ENCODE data around the gene RNGTT. TPM values are rescaled to one million over a fixed set of nuclear protein-coding genes. Genes with fewer than 3 reads are reported as not detected.

RNGTT gene
- total RNA-seq, 3 donors from 2014 or later = 9.1 to 30.3 (median 22.6) TPM

- peak overlapping the region; percentile 23 to 63 for H3K27ac ChIP-seq
- no peaks in the 10 kb centered on the region for H3K4me1 ChIP-seq
- H3K4me3 ChIP-seq = peak overlapping the region in 2 of 3 donors; percentile 16 to 30
- no peaks in the 10 kb centered on the region for H3K9me3 ChIP-seq
- no peaks in the 10 kb centered on the region for H3K27me3 ChIP-seq
- DNase-seq (ENCODE audit: low spot score in 2 of 2) = no peak
- intact Hi-C loops (cut with DNase I; ENCODE audit: low total_unique reads) = no loop called here
- no peaks in the 10 kb centered on the region for H3K36me3 ChIP-seq
- TF ChIP-seq POLR2AphosphoS5 (IDR thresholded peaks at IDR 0.05) = no peak
- TF ChIP-seq CTCF (IDR thresholded peaks at IDR 0.05) = no peak
- TF ChIP-seq POLR2A (IDR thresholded peaks at IDR 0.05) = no peak
Observed at GRCh38 chr6:89008001-89008814, 44.8 kb upstream of the RNGTT start.

- Histone ChIP-seq H3K4me3 (no peak overlapping the region), H3K27ac (peak overlapping the region in 1 of 2 donors; percentile 63), H3K36me3 (no peaks in the 10 kb centered on the region), H3K4me1 (no peaks in the 10 kb centered on the region), H3K9me3 (no peaks in the 10 kb centered on the region), H3K27me3 (no peaks in the 10 kb centered on the region)
- DNase-seq (ENCODE audit: low spot score in 2 of 2) = no peak
- TF ChIP-seq POLR2AphosphoS5 (IDR thresholded peaks at IDR 0.05) (no peak), CTCF (IDR thresholded peaks at IDR 0.05) (no peak), POLR2A (IDR thresholded peaks at IDR 0.05) (no peak)
- intact Hi-C loops (cut with DNase I; ENCODE audit: low total_unique reads) = no loop called here
Observed at GRCh38 chr6:89007209-89008000, 44.0 kb upstream of the RNGTT start.

- TF ChIP-seq CTCF (IDR thresholded peaks at IDR 0.05) = no peak
- TF ChIP-seq POLR2AphosphoS5 (IDR thresholded peaks at IDR 0.05) = no peak
- no peak for TF ChIP-seq POLR2A (IDR thresholded peaks at IDR 0.05)
- no peaks in the 10 kb centered on the region for H3K9me3 ChIP-seq
- no peak overlapping the region for H3K4me3 ChIP-seq
- intact Hi-C loops (cut with DNase I; ENCODE audit: low total_unique reads) = no loop called here
- no peaks in the 10 kb centered on the region for H3K36me3 ChIP-seq
- DNase-seq (ENCODE audit: low spot score in 2 of 2) = no peak
- no peaks in the 10 kb centered on the region for H3K27me3 ChIP-seq
- H3K27ac ChIP-seq = no peak overlapping the region
- H3K4me1 ChIP-seq = no peaks in the 10 kb centered on the region
Observed at GRCh38 chr6:89002523-89002922, 39.1 kb upstream of the RNGTT start.

- DNase-seq (ENCODE audit: low spot score in 2 of 2) = no peak
- H3K4me3 ChIP-seq = no peak overlapping the region
- no peak for TF ChIP-seq CTCF (IDR thresholded peaks at IDR 0.05)
- no peak for TF ChIP-seq POLR2A (IDR thresholded peaks at IDR 0.05)
- TF ChIP-seq POLR2AphosphoS5 (IDR thresholded peaks at IDR 0.05) = no peak
- intact Hi-C loops (cut with DNase I; ENCODE audit: low total_unique reads) = no loop called here
- no peaks in the 10 kb centered on the region for H3K36me3 ChIP-seq
- H3K27me3 ChIP-seq = no peaks in the 10 kb centered on the region
- H3K4me1 ChIP-seq = no peaks in the 10 kb centered on the region
- no peaks in the 10 kb centered on the region for H3K9me3 ChIP-seq
- H3K27ac ChIP-seq = no peak overlapping the region
Observed at GRCh38 chr6:88997327-88997726, 33.9 kb upstream of the RNGTT start.
